Measurements from ENCODE around the gene S1PR2. TPM values are rescaled to one million over a fixed set of nuclear protein-coding genes. Genes with fewer than 3 reads are reported as not detected.
"Not testable (repeated sequence)": the region's sequence is repeated elsewhere in the genome, so short reads cannot be mapped to it uniquely, and the experiment has no call there.

The S1PR2 gene
- total RNA-seq, 1 donor from 2014 or later: 24.3 TPM

- H3K9me3 ChIP-seq: no peaks in the 10 kb centered on the region
- H3K27ac ChIP-seq: no peak overlapping the region
- no peaks in the 10 kb centered on the region for H3K36me3 ChIP-seq
- intact Hi-C loops (cut with DNase I): no loop called here
- no peak for DNase-seq (ENCODE audit: low spot score in 2 of 2)
- H3K4me1 ChIP-seq: no peaks in the 10 kb centered on the region
- TF ChIP-seq CTCF (IDR thresholded peaks at IDR 0.05): no peak
- no peaks in the 10 kb centered on the region for H3K27me3 ChIP-seq
- H3K4me3 ChIP-seq: no peak overlapping the region
These were observed 21.8 kb downstream of the S1PR2 start for GRCh38 chr19:10209315-10209714.

- no peak for TF ChIP-seq CTCF (IDR thresholded peaks at IDR 0.05)
- DNase-seq (ENCODE audit: low spot score in 2 of 2): no peak
- no peak overlapping the region for H3K27ac ChIP-seq
- intact Hi-C loops (cut with DNase I): no loop called here
- H3K36me3 ChIP-seq: no peaks in the 10 kb centered on the region
- H3K27me3 ChIP-seq: no peaks in the 10 kb centered on the region
- no peaks in the 10 kb centered on the region for H3K9me3 ChIP-seq
- no peak overlapping the region for H3K4me3 ChIP-seq
- H3K4me1 ChIP-seq: no peaks in the 10 kb centered on the region
These were observed 24.1 kb downstream of the S1PR2 start for GRCh38 chr19:10207026-10207425.

GRCh38 chr19:10206226-10206885 lies 24.8 kb downstream of the S1PR2 start:
- DNase-seq (ENCODE audit: low spot score in 2 of 2): no peak
- Histone ChIP-seq H3K9me3 (no peaks in the 10 kb centered on the region), H3K36me3 (no peaks in the 10 kb centered on the region), H3K27me3 (no peaks in the 10 kb centered on the region), H3K27ac (no peak overlapping the region), H3K4me3 (no peak overlapping the region), H3K4me1 (no peaks in the 10 kb centered on the region)
- intact Hi-C loops (cut with DNase I): no loop called here
- no peak for TF ChIP-seq CTCF (IDR thresholded peaks at IDR 0.05)

- no peak for TF ChIP-seq CTCF (IDR thresholded peaks at IDR 0.05)
- no peak overlapping the region for H3K4me3 ChIP-seq
- intact Hi-C loops (cut with DNase I): no loop called here
- H3K9me3 ChIP-seq: no peaks in the 10 kb centered on the region
- H3K27me3 ChIP-seq: no peaks in the 10 kb centered on the region
- no peaks in the 10 kb centered on the region for H3K36me3 ChIP-seq
- DNase-seq (ENCODE audit: low spot score in 2 of 2): no peak
- no peaks in the 10 kb centered on the region for H3K4me1 ChIP-seq
- no peak overlapping the region for H3K27ac ChIP-seq
These were observed 25.5 kb downstream of the S1PR2 start for GRCh38 chr19:10205636-10206035.

- no peak overlapping the region for H3K27ac ChIP-seq
- DNase-seq (ENCODE audit: low spot score in 2 of 2): no peak
- no peaks in the 10 kb centered on the region for H3K9me3 ChIP-seq
- H3K36me3 ChIP-seq: no peaks in the 10 kb centered on the region
- TF ChIP-seq CTCF (IDR thresholded peaks at IDR 0.05): no peak
- no peaks in the 10 kb centered on the region for H3K4me1 ChIP-seq
- intact Hi-C loops (cut with DNase I): no loop called here
- no peaks in the 10 kb centered on the region for H3K27me3 ChIP-seq
- no peak overlapping the region for H3K4me3 ChIP-seq
These were observed 27.4 kb downstream of the S1PR2 start for GRCh38 chr19:10203686-10204085.

GRCh38 chr19:10201176-10201575 lies 30.0 kb downstream of the S1PR2 start:
- Histone ChIP-seq H3K4me3 (no peak overlapping the region), H3K27me3 (no peaks in the 10 kb centered on the region), H3K27ac (no peak overlapping the region), H3K9me3 (no peaks in the 10 kb centered on the region), H3K4me1 (no peaks in the 10 kb centered on the region), H3K36me3 (no peaks in the 10 kb centered on the region)
- no peak for DNase-seq (ENCODE audit: low spot score in 2 of 2)
- no peak for TF ChIP-seq CTCF (IDR thresholded peaks at IDR 0.05)
- intact Hi-C loops (cut with DNase I): no loop called here

GRCh38 chr19:10200101-10200500 lies 31.0 kb downstream of the S1PR2 start:
- H3K27me3 ChIP-seq; intact Hi-C loops (cut with DNase I); DNase-seq (ENCODE audit: low spot score in 2 of 2); H3K36me3 ChIP-seq; H3K4me3 ChIP-seq; H3K27ac ChIP-seq; H3K9me3 ChIP-seq; H3K4me1 ChIP-seq: not testable (repeated sequence)

- H3K27me3 ChIP-seq; H3K27ac ChIP-seq; H3K36me3 ChIP-seq; H3K9me3 ChIP-seq; H3K4me3 ChIP-seq; intact Hi-C loops (cut with DNase I); H3K4me1 ChIP-seq; DNase-seq (ENCODE audit: low spot score in 2 of 2): not testable (repeated sequence)
These were observed 32.1 kb downstream of the S1PR2 start for GRCh38 chr19:10198889-10199644.
